Ovary (tissue), 9 donors: ENCODE results near the gene QSOX1. TPM values are rescaled to one million over a fixed set of nuclear protein-coding genes. Genes with fewer than 3 reads are reported as not detected.

Source experiments
- DNase-seq, 5 donors: peaks; one replicate each; pipeline ENCODE4 v3.0.0-alpha.2; 2019 to 2020
- H3K27ac ChIP-seq, 2 donors: fragments of 200-600 bp; one replicate each; pipeline versions ENCODE4 v1.5.1 to v1.8.0; 2019 to 2022
- H3K27me3 ChIP-seq: fragments of 200-600 bp; one replicate; pipeline ENCODE4 v1.8.0; 2022
- H3K36me3 ChIP-seq: fragments of 200-600 bp; sonication (generic); one replicate; pipeline ENCODE4 v1.5.1; 2019
- H3K4me1 ChIP-seq: one replicate; pipeline ENCODE4 v1.8.1; 2013; ENCODE audit warnings: mild to moderate bottlenecking, moderate library complexity; ENCODE audit not compliant: insufficient read depth
- H3K4me3 ChIP-seq: fragments of 200-600 bp; sonication (generic); one replicate; pipeline ENCODE4 v1.5.1; 2017
- H3K9me3 ChIP-seq, 2 donors: fragments of 200-600 bp in 1 of 2; sonication (generic) in 1 of 2; one replicate each; pipeline versions ENCODE4 v1.5.1 to v1.8.1; 2013 to 2019; ENCODE audit warnings: mild to moderate bottlenecking in 1 of 2, moderate library complexity in 1 of 2
- CTCF ChIP-seq, 3 donors: fragments of 450-650 bp in 2 of 3; fragments of 200-600 bp in 1 of 3; IDR thresholded peaks; one replicate each; pipeline versions ENCODE4 v1.5.1 to v1.8.0; 2016 to 2022; ENCODE audit warnings: antibody characterized with exemption in 3 of 3, mild to moderate bottlenecking in 1 of 3
- EP300 ChIP-seq: sonication (generic); formaldehyde crosslinking; IDR thresholded peaks from one replicate; pipeline ENCODE4 v1.6.1; 2017; ENCODE audit warnings: antibody characterized with exemption
- POLR2A ChIP-seq: fragments of 450-650 bp; IDR thresholded peaks from one replicate; pipeline ENCODE4 v1.6.1; 2017; ENCODE audit warnings: antibody characterized with exemption, mild to moderate bottlenecking, moderate library complexity
- WGBS, 3 donors: extraction: QIAGEN DNeasy Blood & Tissue Kit in 1 of 3; methylation state at CpG; one replicate each; pipeline versions ENCODE4 v1.1.5 to v1.1.7; 2013 to 2017; 5-methylcytosine and 5-hydroxymethylcytosine counted together
- intact Hi-C, 4 donors: fragments of 100-400 bp; cut with DNase I; formaldehyde crosslinking; loops; one replicate each; pipeline versions ENCODE4 v1.11.0 to v1.15.1; 2022 to 2023
- polyA plus RNA-seq, 2 donors: library from polyadenylated mRNA; stranded (reverse); fragments of 200-250 nt in 1 of 2; fragments of 350-450 nt in 1 of 2; fragmentation: Illumina TruSeq in 1 of 2; extraction: RNeasy Lipid Tissue Mini Kit (QIAGEN cat#74804) in 1 of 2; gene quantifications; one replicate each; pipeline ENCODE4 v1.2.3, GENCODE V29; 2013 to 2014
- total RNA-seq, 7 donors: library from RNA; depleted of rRNA in 2 of 7; stranded (reverse); fragments of >200 nt in 2 of 7; fragmentation: NEBNext Ultra II Directional in 3 of 7; extraction: Animal tissue kit (Norgen Biotek cat#: 25700) in 3 of 7; gene quantifications; one replicate each; pipeline versions ENCODE4 v1.1.0 to v1.2.4, GENCODE V29; 2016 to 2023
- donor health status: DM: no; HTN: no; CAD: no; lungs with moderate emphysema.
- donor health status: DM: no; HTN: no; CAD: no.
- donor health status: Bipolar disorder and iron deficiency.
- donor health status: DM: yes; HTN: yes; CAD: no.
- donor health status: DM: no; HTN: no; CAD: no.
- donor health status: DM: yes; HTN: yes; CAD: no.

Gene QSOX1
- total and polyA plus RNA-seq, 9 donors = 57.8 to 475 (median 155) TPM

- Histone ChIP-seq H3K9me3 (no peaks in the 10 kb centered on the region), H3K36me3 (no peaks in the 10 kb centered on the region), H3K27me3 (no peaks in the 10 kb centered on the region), H3K4me1 (peaks cover 21% of the 10 kb centered on the region), H3K4me3 (no peak overlapping the region), H3K27ac (peak overlapping the region; percentile 45 to 79)
- WGBS, 3 donors = 38 to 50% (median 46%) methylated on average over 8 of the region's 8 CpGs
- TF ChIP-seq CTCF (IDR thresholded peaks at IDR 0.05) (no peak), POLR2A (no peak), EP300 (no peak)
- intact Hi-C loops = no loop called here
- DNase-seq = peak in 3 of 5 donors; percentile 55 to 70 (median 56)
Measured at GRCh38 chr1:180167021-180167701, 12.5 kb downstream of the QSOX1 start.

- intact Hi-C loops = no loop called here
- Histone ChIP-seq H3K27ac (peak overlapping the region; percentile 18 to 39), H3K4me3 (no peak overlapping the region), H3K36me3 (no peaks in the 10 kb centered on the region), H3K9me3 (no peaks in the 10 kb centered on the region), H3K27me3 (no peaks in the 10 kb centered on the region), H3K4me1 (peaks cover 21% of the 10 kb centered on the region)
- WGBS, 3 donors = 81 to 88% (median 81%) methylated on average over 8 to 13 of the region's 13 CpGs
- TF ChIP-seq CTCF (IDR thresholded peaks at IDR 0.05) (no peak), POLR2A (no peak), EP300 (no peak)
- DNase-seq = no peak
Measured at GRCh38 chr1:180167721-180168467, 13.2 kb downstream of the QSOX1 start.

- Histone ChIP-seq H3K27ac (no peak overlapping the region), H3K4me1 (peaks cover 25% of the 10 kb centered on the region), H3K9me3 (no peaks in the 10 kb centered on the region), H3K36me3 (no peaks in the 10 kb centered on the region), H3K4me3 (no peak overlapping the region), H3K27me3 (no peaks in the 10 kb centered on the region)
- 79 to 86% (median 81%) methylated on average over 12 of the region's 12 CpGs for WGBS, 3 donors
- no peak for DNase-seq
- TF ChIP-seq CTCF (IDR thresholded peaks at IDR 0.05) (no peak), POLR2A (no peak), EP300 (no peak)
- intact Hi-C loops = no loop called here
Measured at GRCh38 chr1:180168786-180169639, 14.3 kb downstream of the QSOX1 start.

- 87 to 93% (median 92%) methylated on average over 13 of the region's 13 CpGs for WGBS, 3 donors
- Histone ChIP-seq H3K27ac (no peak overlapping the region), H3K9me3 (no peaks in the 10 kb centered on the region), H3K27me3 (no peaks in the 10 kb centered on the region), H3K4me3 (no peak overlapping the region), H3K36me3 (no peaks in the 10 kb centered on the region), H3K4me1 (peaks cover 32% of the 10 kb centered on the region)
- intact Hi-C loops = loop anchor here in 3 of 4 donors (10.0 kb wide), 4 partner anchors 55 to 465 kb away; no protein-coding TSS in a partner anchor
- TF ChIP-seq EP300 (no peak), CTCF (IDR thresholded peaks at IDR 0.05) (no peak), POLR2A (no peak)
- no peak for DNase-seq
Measured at GRCh38 chr1:180169640-180170195, 15.0 kb downstream of the QSOX1 start.
